ENCODE results near the gene POLR3C.
"Not testable (repeated sequence)": the region's sequence is repeated elsewhere in the genome, so short reads cannot be mapped to it uniquely, and the experiment has no call there.

The POLR3C gene

DNA sequence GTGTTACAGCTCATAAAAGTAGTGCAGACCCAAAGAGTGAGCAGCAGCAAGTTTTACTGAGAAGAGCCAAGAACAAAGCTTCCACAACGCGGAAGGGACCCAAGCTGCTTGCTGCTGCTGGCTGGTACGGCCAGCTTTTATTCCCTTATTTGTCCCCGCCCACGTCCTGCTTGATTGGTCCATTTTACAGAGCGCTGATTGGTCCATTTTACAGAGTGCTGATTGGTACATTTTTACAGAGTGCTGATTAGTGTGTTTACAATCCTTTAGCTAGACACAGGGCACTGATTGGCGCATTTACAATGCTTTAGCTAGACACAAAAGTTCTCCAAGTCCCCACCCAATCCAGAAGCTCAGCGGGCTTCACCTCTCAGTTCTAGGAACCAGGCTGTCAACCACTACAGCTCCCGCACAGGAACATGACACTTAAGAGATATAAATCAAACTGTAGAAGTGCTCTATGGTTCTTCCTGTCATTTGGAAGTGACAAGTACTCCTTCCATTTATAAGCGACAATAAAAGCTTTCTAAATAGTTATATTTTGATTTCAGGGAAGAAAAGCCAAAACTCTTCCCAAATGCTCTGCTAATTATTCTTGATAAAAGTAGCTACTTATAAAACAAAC, 28.6 kb upstream of the POLR3C start:
- DNase-seq (ENCODE audit: insufficient read length) (no peak), FAIRE-seq (no peak)
- TF ChIP-seq POLR2AphosphoS5 (IDR thresholded peaks at IDR 0.05; ENCODE audit: low read depth, low read length) (no peak), POLR2A (IDR thresholded peaks at IDR 0.05; ENCODE audit: low read depth, low read length) (no peak), TAF1 (IDR thresholded peaks at IDR 0.05; ENCODE audit: borderline replicate concordance, low read depth, low read length) (no peak)

DNA sequence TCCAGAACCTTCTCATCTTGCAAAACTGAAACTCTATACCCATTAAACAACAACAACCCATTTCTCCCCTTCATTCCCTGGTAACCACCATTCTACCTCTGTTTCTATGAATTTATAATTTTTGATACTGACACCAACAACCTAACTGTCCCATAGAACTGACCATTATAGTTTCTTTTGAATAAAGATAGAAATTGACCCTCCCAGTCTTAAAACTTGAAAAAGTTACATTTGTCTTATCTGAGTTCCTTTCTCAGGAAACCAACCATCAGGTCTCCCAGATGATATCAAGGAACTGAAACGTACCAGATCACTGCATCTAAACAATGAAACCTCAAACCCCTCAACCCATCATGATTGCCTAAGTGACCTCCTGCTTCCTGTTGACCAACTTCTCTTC, 27.2 kb upstream of the POLR3C start:
- no peak for FAIRE-seq
- DNase-seq (ENCODE audit: insufficient read length): no peak
- TF ChIP-seq TAF1 (IDR thresholded peaks at IDR 0.05; ENCODE audit: borderline replicate concordance, low read depth, low read length): no peak
- TF ChIP-seq POLR2AphosphoS5 (IDR thresholded peaks at IDR 0.05; ENCODE audit: low read depth, low read length): no peak
- no peak for TF ChIP-seq POLR2A (IDR thresholded peaks at IDR 0.05; ENCODE audit: low read depth, low read length)

- DNase-seq (ENCODE audit: insufficient read length): no peak
- FAIRE-seq: no peak
- no peak for TF ChIP-seq TAF1 (IDR thresholded peaks at IDR 0.05; ENCODE audit: borderline replicate concordance, low read depth, low read length)
- TF ChIP-seq POLR2AphosphoS5 (IDR thresholded peaks at IDR 0.05; ENCODE audit: low read depth, low read length): no peak
- no peak for TF ChIP-seq POLR2A (IDR thresholded peaks at IDR 0.05; ENCODE audit: low read depth, low read length)
These were observed 24.2 kb upstream of the POLR3C start for GRCh38 chr1:145799806-145800205.

DNA sequence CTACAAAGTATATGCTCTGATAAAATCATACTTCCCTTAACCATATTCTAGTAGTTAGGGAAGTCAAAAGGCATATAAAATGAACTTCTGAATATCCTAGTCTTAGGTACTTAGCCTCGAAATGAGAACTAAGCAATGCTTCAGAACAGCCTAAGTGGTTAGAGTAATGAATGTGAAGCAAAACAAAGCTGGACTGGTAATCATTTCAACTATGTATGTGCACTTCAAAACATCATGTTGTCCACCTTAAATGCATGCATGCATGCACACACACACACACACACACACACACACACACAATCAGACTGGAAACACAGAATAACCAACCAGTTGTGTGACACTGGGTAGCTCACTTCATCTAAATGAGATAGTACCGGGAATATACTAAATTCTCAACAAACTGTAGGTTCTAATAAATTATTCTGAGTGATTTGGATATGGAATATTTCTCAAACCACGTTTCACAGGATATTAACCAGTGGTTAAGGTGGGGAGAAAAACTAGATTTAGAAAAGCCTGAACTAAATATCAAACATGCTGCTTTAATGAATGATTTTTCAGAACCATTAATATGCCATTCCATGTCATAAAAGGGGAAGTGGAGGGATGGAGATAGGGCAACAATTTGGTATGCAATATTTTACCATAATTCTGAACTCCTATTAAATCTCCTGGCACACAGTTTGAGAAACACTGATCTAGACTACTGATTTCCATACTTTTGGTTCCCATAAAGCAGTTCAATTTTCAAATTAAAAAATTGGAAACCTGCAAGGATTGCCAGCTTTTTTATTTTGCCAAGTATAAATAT, 19.6 kb upstream of the POLR3C start:
- TF ChIP-seq TAF1 (IDR thresholded peaks at IDR 0.05; ENCODE audit: borderline replicate concordance, low read depth, low read length) (no peak), POLR2A (IDR thresholded peaks at IDR 0.05; ENCODE audit: low read depth, low read length) (no peak), POLR2AphosphoS5 (IDR thresholded peaks at IDR 0.05; ENCODE audit: low read depth, low read length) (no peak)
- FAIRE-seq (peak; percentile 46), DNase-seq (ENCODE audit: insufficient read length) (no peak)

- no peak for DNase-seq (ENCODE audit: insufficient read length)
- no peak for FAIRE-seq
- TF ChIP-seq POLR2A (IDR thresholded peaks at IDR 0.05; ENCODE audit: low read depth, low read length): no peak
- no peak for TF ChIP-seq POLR2AphosphoS5 (IDR thresholded peaks at IDR 0.05; ENCODE audit: low read depth, low read length)
- TF ChIP-seq TAF1 (IDR thresholded peaks at IDR 0.05; ENCODE audit: borderline replicate concordance, low read depth, low read length): no peak
These were observed 18.9 kb upstream of the POLR3C start for GRCh38 chr1:145805057-145805456.

DNA sequence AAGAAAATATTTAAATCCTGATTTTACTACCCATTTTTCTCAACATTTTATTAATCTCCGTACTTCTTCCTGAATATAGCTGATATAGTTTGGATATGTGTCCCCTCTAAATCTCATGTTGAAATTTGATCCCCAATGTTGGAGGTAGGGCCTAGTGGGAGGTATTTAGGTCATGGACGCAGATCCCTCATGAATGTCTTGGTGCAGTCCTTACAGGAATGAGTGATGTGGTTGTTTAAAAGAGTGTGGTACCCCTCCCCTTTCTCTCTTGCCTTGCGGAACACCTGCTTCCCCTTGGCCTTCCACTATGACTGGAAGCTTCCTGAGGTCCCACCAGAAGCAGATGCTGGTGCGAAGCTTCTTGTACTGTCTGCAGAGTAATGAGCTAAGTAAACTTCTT, 17.6 kb upstream of the POLR3C start:
- TF ChIP-seq TAF1 (IDR thresholded peaks at IDR 0.05; ENCODE audit: borderline replicate concordance, low read depth, low read length) (no peak), POLR2A (IDR thresholded peaks at IDR 0.05; ENCODE audit: low read depth, low read length) (no peak), POLR2AphosphoS5 (IDR thresholded peaks at IDR 0.05; ENCODE audit: low read depth, low read length) (no peak)
- DNase-seq (ENCODE audit: insufficient read length) (no peak), FAIRE-seq (no peak)

DNA sequence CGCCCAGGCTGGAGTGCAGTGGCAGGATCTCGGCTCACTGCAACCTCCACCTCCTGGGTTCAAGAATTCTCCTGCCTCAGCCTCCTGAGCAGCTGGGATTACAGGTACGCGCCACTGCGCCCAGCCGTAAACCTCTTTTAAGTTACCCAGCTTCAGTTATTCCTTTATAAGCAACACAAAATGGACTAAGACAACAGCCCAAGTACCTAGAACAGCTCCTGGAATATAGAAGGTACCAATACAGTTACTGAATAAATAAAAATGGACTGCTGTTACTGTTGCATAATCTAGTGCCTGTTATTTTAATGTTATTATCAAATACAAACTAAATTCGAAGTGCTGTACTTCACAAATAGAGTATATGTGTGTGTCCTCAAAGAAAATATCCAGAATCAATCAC, 17.2 kb upstream of the POLR3C start:
- no peak for TF ChIP-seq TAF1 (IDR thresholded peaks at IDR 0.05; ENCODE audit: borderline replicate concordance, low read depth, low read length)
- TF ChIP-seq POLR2A (IDR thresholded peaks at IDR 0.05; ENCODE audit: low read depth, low read length): no peak
- no peak for TF ChIP-seq POLR2AphosphoS5 (IDR thresholded peaks at IDR 0.05; ENCODE audit: low read depth, low read length)
- FAIRE-seq (no peak), DNase-seq (ENCODE audit: insufficient read length) (no peak)

DNA sequence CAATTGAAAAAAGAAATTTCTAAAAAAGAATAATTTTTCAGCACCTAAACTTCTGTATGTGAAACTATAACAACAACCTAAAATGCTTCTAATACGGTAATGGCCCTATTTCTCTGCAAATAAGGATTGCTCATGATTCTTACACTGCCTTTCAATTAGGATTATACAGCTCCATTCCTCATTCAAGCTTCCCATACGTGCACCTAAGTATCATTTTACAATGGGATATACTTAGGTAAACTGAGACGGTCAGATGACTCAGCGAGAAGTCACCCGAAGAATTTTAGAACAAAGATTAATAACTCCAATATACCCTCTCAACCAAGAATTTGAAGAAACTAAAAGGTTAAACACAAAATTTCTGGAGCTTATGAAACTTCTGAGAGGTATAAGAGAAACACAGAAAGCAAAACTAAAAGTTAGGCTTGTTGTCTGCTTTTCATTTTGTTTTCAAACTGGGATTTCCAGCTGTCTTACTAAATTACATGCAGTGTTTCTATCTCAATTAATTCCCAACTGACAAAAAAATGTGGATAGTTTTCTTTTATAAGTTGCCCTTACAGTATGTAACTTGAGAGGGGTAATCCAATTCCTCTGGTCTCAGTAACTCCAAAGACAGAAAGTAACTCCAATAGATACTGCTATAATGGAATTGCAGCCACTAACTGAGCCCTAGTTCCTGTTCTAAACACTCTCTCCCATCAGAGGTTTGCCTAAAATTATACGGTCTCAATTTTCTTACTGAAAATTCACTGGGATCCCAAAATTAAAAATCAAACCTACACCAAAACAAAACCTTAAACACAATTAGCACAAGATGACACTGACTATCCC, 10.8 kb upstream of the POLR3C start:
- not testable (repeated sequence) for DNase-seq (ENCODE audit: insufficient read length); FAIRE-seq

GRCh38 chr1:145818095-145818494, 5.9 kb upstream of the POLR3C start:
- FAIRE-seq; DNase-seq (ENCODE audit: insufficient read length): not testable (repeated sequence)

DNA sequence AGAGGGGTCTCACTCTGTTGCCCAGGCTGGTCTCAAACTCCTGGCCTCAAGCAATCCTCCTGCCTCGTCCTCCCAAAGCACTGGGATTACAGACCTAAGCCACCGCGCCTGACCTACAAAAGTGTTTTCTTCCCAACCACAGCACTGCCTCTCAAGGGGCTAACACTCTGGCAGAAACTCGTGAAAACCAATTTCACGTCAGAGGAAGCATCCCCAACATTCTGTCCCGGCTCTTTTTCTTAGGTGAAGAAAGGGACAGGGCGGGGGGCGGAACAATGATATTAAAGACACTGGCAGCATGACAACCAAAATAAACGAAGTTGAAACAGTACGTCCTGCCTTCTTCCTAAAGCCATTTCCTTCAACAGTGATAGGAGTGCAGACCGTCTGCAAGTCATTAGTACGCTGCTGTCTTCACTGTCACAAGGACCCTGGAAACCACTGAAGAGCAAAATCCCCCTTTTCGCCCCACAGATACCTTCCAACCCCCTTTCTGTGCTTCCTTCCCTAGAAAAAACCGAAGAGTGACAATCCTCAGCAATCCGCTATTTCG, 1.1 kb upstream of the POLR3C start:
- FAIRE-seq; DNase-seq (ENCODE audit: insufficient read length): not testable (repeated sequence)

GRCh38 chr1:145824499-145824842, 471 bp downstream of the POLR3C start:
- TF ChIP-seq TAF1 (IDR thresholded peaks at IDR 0.05; ENCODE audit: borderline replicate concordance, low read depth, low read length) (no peak), POLR2AphosphoS5 (IDR thresholded peaks at IDR 0.05; ENCODE audit: low read depth, low read length) (no peak), POLR2A (IDR thresholded peaks at IDR 0.05; ENCODE audit: low read depth, low read length) (no peak)
- no peak for DNase-seq (ENCODE audit: insufficient read length)
- no peak for FAIRE-seq

GRCh38 chr1:145826030-145826429, 2.0 kb downstream of the POLR3C start:
- TF ChIP-seq POLR2AphosphoS5 (IDR thresholded peaks at IDR 0.05; ENCODE audit: low read depth, low read length) (no peak), POLR2A (IDR thresholded peaks at IDR 0.05; ENCODE audit: low read depth, low read length) (no peak)
- FAIRE-seq: no peak

More at GRCh38 chr1:145826030-145826429, 2.0 kb downstream of the POLR3C start:
- DNase-seq (ENCODE audit: insufficient read length): no peak
